HG03432 (cell line): Measurements from ENCODE around the gene SEPHS1.
"Not testable (repeated sequence)": the region's sequence is repeated elsewhere in the genome, so short reads cannot be mapped to it uniquely, and the experiment has no call there.

Source experiments
- ATAC-seq: cut with Tn5 transposase; IDR thresholded peaks from one replicate; pipeline ENCODE4 v1.9.1; 2021; ENCODE audit warnings: mild to moderate bottlenecking, moderate library complexity; ENCODE audit not compliant: unreplicated experiment

The SEPHS1 gene

GRCh38 chr10:13291821-13292773, 56.0 kb downstream of the SEPHS1 start:
- no peak for ATAC-seq

GRCh38 chr10:13291061-13291460, 57.0 kb downstream of the SEPHS1 start:
- no peak for ATAC-seq

- no peak for ATAC-seq
Observed at GRCh38 chr10:13284050-13284449, 64.0 kb downstream of the SEPHS1 start.

GRCh38 chr10:13282348-13282747, 65.7 kb downstream of the SEPHS1 start:
- not testable (repeated sequence) for ATAC-seq

- ATAC-seq, result no peak
Observed at GRCh38 chr10:13276749-13277365, 71.2 kb downstream of the SEPHS1 start.

GRCh38 chr10:13276146-13276545, 71.9 kb downstream of the SEPHS1 start:
- not testable (repeated sequence) for ATAC-seq

GRCh38 chr10:13272164-13272571, 75.9 kb downstream of the SEPHS1 start:
- ATAC-seq, result peak; percentile 44

GRCh38 chr10:13271552-13272163, 76.4 kb downstream of the SEPHS1 start:
- peak; percentile 90 for ATAC-seq

GRCh38 chr10:13270877-13271551, 77.1 kb downstream of the SEPHS1 start:
- ATAC-seq, result peak; percentile 5

- ATAC-seq, result no peak
Observed at GRCh38 chr10:13268841-13269240, 79.3 kb downstream of the SEPHS1 start.

- ATAC-seq, result no peak
Observed at GRCh38 chr10:13268310-13268709, 79.8 kb downstream of the SEPHS1 start.
